Activated CD4-positive, alpha-beta T cell treated with anti-CD3 and anti-CD28 coated beads, Interleukin-10, Interleukin-2, amounts not matched to agents 100 ng/mL and 50 ng/mL, durations not matched to agents 16 hours and 8 hours (primary cell): Measurements from ENCODE around the gene PBX4.

Source experiments
- DNase-seq: peaks from one replicate; pipeline ENCODE4 v3.0.0-alpha.2; 2020

The PBX4 gene

GRCh38 chr19:19552798-19553197 is 65.7 kb downstream of the PBX4 start:
- DNase-seq = peak; percentile 24

- no peak for DNase-seq
These were observed 66.7 kb downstream of the PBX4 start for GRCh38 chr19:19551853-19552192.

GRCh38 chr19:19550972-19551852 is 67.3 kb downstream of the PBX4 start:
- no peak for DNase-seq

GRCh38 chr19:19550485-19550929 is 68.0 kb downstream of the PBX4 start:
- no peak for DNase-seq

GRCh38 chr19:19549804-19550464 is 68.6 kb downstream of the PBX4 start:
- DNase-seq = no peak

GRCh38 chr19:19548915-19549759 is 69.3 kb downstream of the PBX4 start:
- no peak for DNase-seq

GRCh38 chr19:19547674-19548336 is 70.7 kb downstream of the PBX4 start:
- no peak for DNase-seq

GRCh38 chr19:19546751-19547162 is 71.7 kb downstream of the PBX4 start:
- no peak for DNase-seq

GRCh38 chr19:19545707-19546106 is 72.8 kb downstream of the PBX4 start:
- DNase-seq = no peak

GRCh38 chr19:19544954-19545591 is 73.4 kb downstream of the PBX4 start:
- no peak for DNase-seq

- DNase-seq = no peak
These were observed 74.1 kb downstream of the PBX4 start for GRCh38 chr19:19544257-19544953.

- DNase-seq = no peak
These were observed 74.8 kb downstream of the PBX4 start for GRCh38 chr19:19543640-19544039.

GRCh38 chr19:19543101-19543500 is 75.4 kb downstream of the PBX4 start:
- no peak for DNase-seq

- no peak for DNase-seq
These were observed 76.0 kb downstream of the PBX4 start for GRCh38 chr19:19542507-19542906.

- DNase-seq = no peak
These were observed 76.9 kb downstream of the PBX4 start for GRCh38 chr19:19541616-19542015.

- peak; percentile 77 for DNase-seq
These were observed 77.6 kb downstream of the PBX4 start for GRCh38 chr19:19540715-19541515.

- peak; percentile 83 for DNase-seq
These were observed 78.3 kb downstream of the PBX4 start for GRCh38 chr19:19540064-19540714.

- DNase-seq = no peak
These were observed 78.8 kb downstream of the PBX4 start for GRCh38 chr19:19539698-19540063.

- no peak for DNase-seq
These were observed 79.7 kb downstream of the PBX4 start for GRCh38 chr19:19538785-19539166.

- peak; percentile 34 for DNase-seq
These were observed 80.3 kb downstream of the PBX4 start, which contains the start of gene CILP2 for GRCh38 chr19:19538061-19538784. Gene CILP2 (plus strand): TSS chr19:19538265. CDS start chr19:19538350, 85 bp downstream.
